T-helper 1 cell treated with Interleukin-12 subunit alpha and Interleukin-12 subunit beta and Interleukin-4 antibody, amounts not matched to agents 30 ng/mL and 1 ng/mL, for 36 hours (primary cell): ENCODE measurements around the gene ITPK1. TPM values are rescaled to one million over a fixed set of nuclear protein-coding genes. Genes with fewer than 3 reads are reported as not detected.

Experiments
- intact Hi-C: fragments of 100-400 bp; cut with micrococcal nuclease; formaldehyde crosslinking; loops from one replicate; pipeline ENCODE4 v1.15.1; 2024
- total RNA-seq: library from RNA; stranded (reverse); gene quantifications from 2 replicates; pipeline ENCODE4 v1.2.3, GENCODE V29; 2022

The ITPK1 gene
- total RNA-seq, 1 donor from 2014 or later, result 68.4 TPM

DNA sequence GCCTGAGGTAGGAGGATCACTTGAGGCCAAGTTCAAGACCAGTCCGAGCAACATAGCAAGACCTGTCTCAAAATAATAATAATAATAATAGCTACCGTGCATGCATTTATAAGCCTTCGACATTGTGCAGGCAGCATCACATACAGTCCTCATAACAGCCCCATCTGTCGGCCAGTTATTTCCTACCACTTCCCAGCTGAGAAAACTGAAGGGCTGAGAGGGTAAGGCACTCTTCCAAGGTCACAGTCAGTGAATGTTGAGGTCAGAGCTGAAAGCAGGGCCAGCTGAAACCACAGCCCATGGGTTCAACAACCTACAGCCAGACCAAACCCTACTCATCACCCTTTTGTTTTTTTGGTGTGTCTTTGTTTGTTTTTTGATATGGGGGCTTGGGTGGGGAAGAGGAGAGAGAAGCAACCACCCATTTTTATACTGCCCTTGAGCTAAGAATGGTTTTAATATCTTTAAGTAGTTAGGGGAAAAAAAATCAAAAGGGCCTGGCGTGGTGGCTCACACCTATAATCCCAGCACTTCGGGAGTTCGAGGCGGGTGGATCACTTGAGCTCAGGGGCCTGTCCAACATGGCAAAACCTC is 16.8 kb upstream of the ITPK1 start:
- intact Hi-C loops, result loop anchor here (1.0 to 10.0 kb wide), 3 partner anchors 19 to 288 kb away; no protein-coding TSS in a partner anchor

GRCh38 chr14:93131257-93131820 is 15.6 kb upstream of the ITPK1 start:
- intact Hi-C loops, result loop anchor here (10.0 kb wide), 1 partner anchor 287 kb away; no protein-coding TSS in a partner anchor

DNA sequence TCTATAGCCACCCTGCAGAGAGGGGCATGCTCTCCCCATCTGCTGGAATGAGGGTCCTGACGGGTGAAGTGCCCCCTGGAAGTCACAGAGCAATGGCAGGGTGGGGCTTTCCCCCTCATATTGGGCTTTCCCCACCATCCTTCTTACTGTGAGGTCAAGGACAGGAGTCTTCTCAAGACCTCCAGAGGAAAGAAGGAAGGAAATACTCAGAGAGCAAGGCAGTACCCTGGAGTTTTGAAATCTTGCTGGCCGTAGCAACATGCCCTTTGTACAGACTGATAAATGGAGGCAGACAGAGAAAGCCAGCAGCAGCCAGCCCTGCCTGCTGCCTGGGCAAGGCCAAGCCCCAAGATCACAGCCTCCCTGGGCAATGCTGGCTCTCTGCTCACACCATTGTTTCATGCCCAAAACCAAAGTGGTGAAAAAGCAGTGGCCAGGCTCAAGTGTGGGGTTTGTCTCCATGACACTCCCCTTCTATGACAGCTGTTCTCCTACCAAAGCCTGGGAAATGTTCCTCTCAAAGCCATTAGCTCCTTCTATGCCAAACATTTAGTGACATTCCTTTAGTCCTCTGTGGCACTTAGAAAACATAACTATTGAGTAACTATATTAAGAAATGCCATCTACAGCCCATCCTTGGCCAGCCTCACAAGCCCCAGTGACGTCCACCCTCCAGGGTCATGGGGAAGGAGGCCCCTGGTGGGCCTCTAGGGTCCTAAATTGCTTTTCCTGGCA is 13.2 kb upstream of the ITPK1 start:
- intact Hi-C loops, result no loop called here

GRCh38 chr14:93126111-93126510 is 10.4 kb upstream of the ITPK1 start:
- intact Hi-C loops, result no loop called here

GRCh38 chr14:93122826-93123225 is 7.1 kb upstream of the ITPK1 start:
- intact Hi-C loops, result no loop called here

DNA sequence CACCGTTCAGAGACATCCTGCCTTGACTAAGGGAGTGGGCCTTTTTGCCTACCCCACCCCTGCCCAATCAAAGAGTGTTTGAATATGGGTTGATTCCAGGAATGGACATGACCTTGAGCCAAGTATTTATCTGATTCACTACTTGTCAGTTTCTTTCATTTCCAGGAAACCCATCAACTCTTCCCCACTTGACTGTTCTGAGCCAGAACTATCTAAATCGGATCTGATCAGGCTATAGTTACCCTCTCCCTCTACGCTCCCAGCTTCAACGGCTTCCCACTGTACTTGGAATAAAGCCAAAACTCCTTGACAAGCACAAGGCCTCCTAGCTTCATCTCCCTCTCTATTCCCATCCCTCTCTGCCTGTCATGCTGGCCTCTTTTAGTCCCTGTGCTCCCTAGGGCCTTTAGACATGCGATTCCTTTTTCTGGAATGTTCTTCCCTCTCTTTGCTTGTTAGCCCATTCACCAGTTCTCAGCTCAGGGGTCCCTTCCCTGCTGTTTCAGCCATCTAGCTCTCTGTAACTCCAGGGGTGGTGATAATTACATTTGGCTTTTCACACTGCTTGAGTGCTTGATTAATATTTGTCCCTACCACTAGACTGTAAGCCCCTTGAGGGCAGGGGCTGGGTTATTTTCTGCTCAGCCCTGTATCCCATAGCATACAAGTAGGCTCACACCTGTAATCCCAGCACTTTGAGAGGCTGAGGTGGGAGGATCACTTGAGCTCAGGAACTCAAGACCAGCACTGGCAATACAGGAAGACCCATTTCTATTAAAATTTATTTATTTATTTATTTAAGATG is 5.5 kb upstream of the ITPK1 start:
- intact Hi-C loops, result no loop called here

DNA sequence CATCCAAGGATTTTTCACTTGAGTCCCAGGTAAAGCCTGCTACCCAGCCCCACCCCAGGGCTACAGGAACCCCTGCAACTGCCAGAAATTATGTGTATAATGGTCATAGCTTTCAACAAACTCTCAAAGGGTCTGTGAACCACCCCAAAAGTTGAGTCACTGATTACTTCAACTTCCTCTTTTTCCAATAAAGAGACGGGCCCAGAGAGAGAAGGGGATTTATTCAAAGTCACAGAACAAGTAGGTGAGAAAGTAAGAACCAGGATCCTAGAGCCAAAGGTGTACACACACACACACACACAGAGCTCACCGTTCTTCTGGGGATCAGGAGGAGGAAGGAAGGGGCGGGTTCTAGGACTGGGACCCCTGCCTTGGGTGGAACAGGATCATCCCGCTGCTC is 4.8 kb upstream of the ITPK1 start:
- intact Hi-C loops, result no loop called here

GRCh38 chr14:93116676-93117200 is 1.0 kb upstream of the ITPK1 start:
- intact Hi-C loops, result loop anchor here (5.0 to 10.0 kb wide), 3 partner anchors 324 to 1058 kb away; partner anchors contain the start of genes CPSF2, GOLGA5, NDUFB1 and PPP4R4

GRCh38 chr14:93115069-93115820 is 480 bp downstream of the ITPK1 start:
- intact Hi-C loops, result loop anchor here (1.0 to 10.0 kb wide), 4 partner anchors 70 to 1060 kb away; partner anchors contain the start of genes CPSF2, GOLGA5, LYSET and NDUFB1

DNA sequence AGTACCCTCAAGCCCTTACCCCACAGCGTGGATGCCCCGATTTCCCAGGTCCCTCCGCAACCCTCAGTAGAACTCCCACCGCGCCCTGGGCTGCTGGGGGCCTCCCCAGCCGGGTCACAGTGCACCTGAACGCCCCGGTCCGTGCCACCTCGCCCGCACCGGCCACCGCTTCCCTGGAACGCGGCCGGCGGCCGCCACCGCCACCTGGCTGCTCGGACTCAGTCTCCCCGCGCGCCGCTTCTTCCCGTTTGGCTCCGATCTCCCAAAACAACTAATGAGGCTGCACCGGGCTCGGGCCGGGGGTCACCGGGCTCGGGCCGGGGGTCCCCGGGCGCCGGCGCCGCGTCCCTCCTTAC is 1.0 kb downstream of the ITPK1 start:
- intact Hi-C loops, result loop anchor here (1.0 to 10.0 kb wide), 6 partner anchors 71 to 1602 kb away; partner anchors contain the start of genes CPSF2, GOLGA5, LYSET and NDUFB1

- intact Hi-C loops, result loop anchor here (5.0 to 10.0 kb wide), 4 partner anchors 428 to 1602 kb away; partner anchors contain the start of genes CPSF2, NDUFB1, PPP4R3A and PPP4R4
Observed at GRCh38 chr14:93114068-93114710, 1.5 kb downstream of the ITPK1 start.

GRCh38 chr14:93113678-93114067 is 2.1 kb downstream of the ITPK1 start:
- intact Hi-C loops, result loop anchor here (1.0 to 10.0 kb wide), 15 partner anchors 10 to 1601 kb away; partner anchors contain the start of genes BTBD7, CPSF2, NDUFB1 and PPP4R3A

DNA sequence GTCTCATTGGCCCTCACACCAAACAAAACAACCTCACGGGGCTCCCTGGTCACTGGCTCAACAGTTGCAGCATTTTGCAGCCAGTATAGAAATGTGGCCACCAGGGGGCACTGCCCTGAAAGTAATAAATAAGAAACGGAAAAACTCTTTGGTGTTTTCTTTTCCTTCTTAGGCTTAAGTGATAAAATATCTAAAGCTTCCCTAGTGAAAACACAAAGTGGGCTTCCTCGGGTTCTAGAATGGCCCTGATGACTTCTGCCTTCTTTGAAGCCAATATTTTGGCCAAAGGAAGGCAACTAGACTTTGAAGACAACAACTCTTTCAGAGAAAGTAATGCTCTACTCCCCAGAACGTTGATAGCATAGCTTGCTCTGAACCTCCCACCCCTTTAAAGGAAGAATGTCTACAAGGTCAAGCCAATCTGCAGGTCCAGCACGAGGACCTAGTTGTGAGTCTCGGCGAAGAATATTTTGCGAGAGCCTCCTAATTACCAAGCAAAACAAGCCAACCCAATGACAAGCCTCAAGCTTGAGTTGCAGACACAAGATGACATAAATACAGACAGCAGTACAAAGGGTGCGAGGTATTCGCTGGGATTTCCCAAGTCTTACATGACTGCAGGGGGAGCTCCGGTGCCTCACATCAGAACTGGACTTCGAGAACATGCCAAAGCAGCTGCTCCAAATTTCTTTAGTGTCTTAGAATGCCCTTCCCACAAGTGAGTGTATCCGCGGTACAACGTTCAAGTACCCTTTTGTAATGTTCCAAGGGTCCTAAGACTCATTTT is 2.6 kb downstream of the ITPK1 start:
- intact Hi-C loops, result loop anchor here (1.0 to 10.0 kb wide), 15 partner anchors 10 to 1601 kb away; partner anchors contain the start of genes BTBD7, CPSF2, NDUFB1 and PPP4R3A

GRCh38 chr14:93111541-93111940 is 4.2 kb downstream of the ITPK1 start:
- intact Hi-C loops, result loop anchor here (5.0 to 10.0 kb wide), 4 partner anchors 431 to 1599 kb away; partner anchors contain the start of genes CPSF2, NDUFB1, PPP4R3A and PPP4R4

DNA sequence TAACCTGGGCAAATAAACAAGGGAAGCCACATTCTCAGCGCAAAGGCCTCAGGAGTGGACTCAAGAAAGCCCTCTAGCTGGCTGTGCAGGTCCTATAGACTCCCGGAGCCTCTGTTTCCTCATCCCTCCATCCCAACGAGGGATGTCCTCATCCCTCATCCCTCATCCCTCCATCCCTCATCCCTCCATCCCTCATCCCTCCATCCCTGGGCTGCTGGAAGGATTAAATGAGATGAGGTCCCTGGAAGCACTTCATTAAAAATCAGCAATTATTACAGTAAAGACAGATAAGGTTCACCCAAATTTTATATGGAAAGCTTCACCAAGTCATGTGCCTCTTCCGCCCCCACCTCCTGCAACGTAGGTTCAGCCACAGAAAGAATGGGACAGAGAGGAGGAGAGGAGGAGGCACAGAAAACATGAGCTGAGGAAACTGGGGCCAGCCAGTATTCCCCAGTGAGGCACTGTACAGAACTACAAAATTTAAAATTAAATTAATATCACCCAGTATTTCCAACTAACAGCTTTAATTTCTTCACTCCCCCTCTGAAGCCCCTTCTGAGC is 4.8 kb downstream of the ITPK1 start:
- intact Hi-C loops, result loop anchor here (5.0 to 10.0 kb wide), 4 partner anchors 431 to 1599 kb away; partner anchors contain the start of genes CPSF2, NDUFB1, PPP4R3A and PPP4R4

- intact Hi-C loops, result loop anchor here (5.0 to 10.0 kb wide), 4 partner anchors 432 to 1598 kb away; partner anchors contain the start of genes CPSF2, NDUFB1, PPP4R3A and PPP4R4
Observed at GRCh38 chr14:93109572-93110481, 5.9 kb downstream of the ITPK1 start.

- intact Hi-C loops, result no loop called here
Observed at GRCh38 chr14:93108105-93108504, 7.6 kb downstream of the ITPK1 start.
